Fibroblast of skin of right quadriceps (primary cell): Measurements from ENCODE around the gene CRIM1.

Source experiments
- DNase-seq: peaks from one replicate; pipeline ENCODE4 v3.0.0-alpha.2; 2013

CRIM1 gene

DNA sequence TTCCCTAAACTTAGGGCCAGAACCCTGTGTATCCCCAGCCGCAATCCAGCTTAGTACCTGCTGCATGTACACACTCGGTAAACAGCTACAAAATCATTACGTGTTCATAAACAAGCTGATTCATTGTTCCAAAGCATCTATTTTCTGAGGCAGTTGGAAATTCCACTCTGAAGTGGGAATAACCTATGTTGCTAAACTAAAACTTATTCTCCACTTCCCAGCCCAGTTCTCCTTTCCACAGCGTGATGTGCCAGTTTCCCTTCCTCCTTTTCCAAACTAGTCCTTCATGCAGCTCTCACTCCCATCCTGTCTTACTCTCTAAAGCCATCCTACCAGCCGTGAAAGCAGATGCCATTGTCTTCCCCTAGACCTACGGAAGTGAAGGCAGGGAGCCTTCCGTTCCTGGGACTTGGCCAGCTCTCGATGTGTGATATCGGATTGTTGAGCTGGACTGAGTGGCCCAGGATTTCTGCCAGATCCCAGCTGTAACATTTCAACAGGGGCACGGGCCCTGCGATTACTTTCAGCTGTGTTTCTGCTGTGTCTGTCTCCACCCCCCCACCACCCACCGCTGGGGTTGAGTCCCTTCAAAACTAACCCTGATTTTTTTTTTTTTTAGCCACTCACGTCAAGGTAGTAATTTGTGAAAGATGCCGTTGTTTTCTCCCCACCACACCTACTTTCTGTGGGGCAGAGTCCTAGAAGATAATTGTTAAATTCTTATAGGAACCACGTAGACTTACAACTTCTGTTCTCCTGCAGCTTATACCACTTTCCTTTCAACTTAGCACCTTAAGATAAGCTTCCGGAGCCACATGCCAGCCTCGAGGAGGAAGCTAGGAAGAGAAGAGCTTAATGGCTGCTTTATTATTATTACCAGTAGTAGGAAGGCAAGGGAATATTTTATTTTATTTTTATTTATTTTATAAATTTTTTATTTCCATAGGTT is 100.9 kb downstream of the CRIM1 start:
- DNase-seq: peak; percentile 74

DNA sequence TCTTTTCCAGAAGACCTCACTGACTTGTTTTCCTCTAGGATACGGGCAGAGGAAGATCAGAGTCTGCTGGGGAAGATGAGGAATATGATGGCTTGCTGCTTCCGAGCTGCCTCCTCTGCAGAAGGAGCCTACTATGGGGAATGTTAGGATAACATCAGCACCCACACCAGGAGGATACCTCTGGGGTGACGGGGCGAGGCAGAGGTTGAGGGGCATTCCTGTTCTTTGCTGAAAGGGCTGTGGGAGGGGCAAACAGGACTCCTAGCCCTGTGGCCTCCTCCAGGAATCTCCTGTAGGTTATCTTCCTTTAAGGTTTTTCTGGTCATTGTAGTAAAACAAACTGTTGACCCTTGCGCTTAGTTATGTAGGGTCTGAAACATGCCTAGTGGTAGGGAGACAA is 102.5 kb downstream of the CRIM1 start:
- DNase-seq: no peak

DNA sequence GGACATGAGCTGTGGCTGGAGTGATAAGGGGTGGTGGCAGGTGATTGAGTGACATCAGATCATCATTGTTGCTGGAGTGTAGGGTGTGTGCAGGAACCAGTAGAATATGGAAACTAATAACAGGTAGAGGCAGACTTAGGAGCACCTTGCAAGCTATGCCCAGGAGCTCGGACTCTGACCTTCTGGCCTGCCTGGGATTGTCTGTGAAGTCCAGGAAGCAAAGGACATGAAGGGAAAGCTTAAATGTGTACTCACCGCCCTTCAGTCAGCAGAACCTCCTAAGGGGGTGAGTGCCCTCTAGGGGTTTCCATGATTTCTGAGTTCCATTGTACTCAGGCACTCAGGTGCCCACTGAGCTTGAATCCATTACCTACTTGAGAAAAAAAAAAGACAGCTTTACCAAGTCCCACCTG is 104.2 kb downstream of the CRIM1 start:
- peak; percentile 55 for DNase-seq

DNA sequence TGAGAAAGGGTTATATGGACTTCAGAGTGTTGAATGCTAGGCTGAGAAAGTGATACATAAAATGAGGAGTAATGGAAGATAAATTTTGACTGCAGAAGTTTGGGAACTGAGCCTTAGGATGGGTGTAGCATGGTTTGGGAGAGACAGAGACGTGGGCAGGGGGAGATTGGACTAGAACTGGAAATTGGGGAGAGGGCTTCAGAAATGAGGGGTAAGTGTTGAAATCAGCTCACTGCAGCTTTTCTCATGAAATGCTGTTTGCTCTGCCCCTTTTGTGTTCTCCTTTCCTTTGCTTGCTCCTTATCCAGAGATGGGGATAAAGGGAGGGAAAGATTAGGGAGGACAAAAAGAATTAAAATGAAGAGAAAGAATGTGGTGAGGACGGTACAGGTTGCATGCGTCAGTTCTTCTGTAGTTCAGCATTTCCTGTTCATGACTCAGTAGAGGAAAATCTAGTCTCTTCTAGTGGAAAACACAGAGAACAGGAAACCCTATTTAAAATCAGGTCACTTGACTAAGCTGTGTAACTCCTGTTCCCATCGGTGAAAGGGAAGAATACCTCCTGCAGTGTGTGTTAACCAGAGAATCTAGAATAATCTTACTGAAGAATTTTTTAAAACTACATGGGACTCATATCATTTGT is 105.6 kb downstream of the CRIM1 start:
- peak; percentile 95 for DNase-seq

DNA sequence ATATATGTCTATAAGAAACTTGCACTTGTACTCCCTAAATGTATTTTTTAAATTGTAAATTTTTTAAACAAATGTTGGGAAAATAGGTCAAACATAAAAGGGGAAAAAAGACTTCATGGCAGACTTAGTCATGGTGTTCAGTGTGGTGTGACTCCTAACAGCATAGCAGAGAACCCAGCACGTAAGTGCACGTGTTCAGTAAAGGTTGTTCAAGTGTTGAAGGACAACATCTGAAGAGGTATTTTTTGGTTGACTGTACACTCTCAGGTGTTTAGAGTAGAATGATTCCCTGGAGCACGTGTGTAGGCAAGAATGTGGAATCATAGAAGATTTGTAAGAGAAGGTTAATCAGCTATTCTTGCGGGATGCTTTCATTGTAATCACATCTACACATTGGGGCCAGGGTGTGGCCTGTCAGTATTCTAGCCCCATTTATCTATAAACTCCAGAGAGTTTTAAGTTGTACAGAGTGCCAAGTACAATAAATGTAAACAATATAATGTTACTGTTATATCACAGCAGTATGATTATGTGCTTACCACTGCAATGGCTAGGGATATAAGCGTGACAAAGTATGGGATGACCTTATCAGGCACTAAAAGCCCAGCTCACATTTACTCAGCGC is 106.8 kb downstream of the CRIM1 start:
- DNase-seq: no peak

DNA sequence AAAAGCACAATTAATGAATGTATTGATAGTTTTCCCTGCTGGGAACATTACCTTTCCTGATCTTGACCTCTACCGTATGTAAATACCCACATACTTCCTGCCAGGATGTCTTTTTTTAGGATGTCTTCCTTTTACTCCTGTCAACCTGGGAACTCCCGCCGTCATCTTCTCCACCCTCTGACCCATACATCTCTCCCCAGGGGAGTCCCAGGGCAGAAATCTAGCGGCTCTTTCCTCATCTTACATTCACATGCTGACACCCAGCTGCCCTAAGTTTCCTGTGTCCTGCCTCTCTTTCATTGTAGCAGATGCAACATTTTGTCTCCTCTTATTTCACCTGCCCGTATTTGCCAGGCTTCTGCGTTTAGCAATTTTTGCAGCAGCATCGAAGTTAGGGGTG is 107.8 kb downstream of the CRIM1 start:
- no peak for DNase-seq

DNA sequence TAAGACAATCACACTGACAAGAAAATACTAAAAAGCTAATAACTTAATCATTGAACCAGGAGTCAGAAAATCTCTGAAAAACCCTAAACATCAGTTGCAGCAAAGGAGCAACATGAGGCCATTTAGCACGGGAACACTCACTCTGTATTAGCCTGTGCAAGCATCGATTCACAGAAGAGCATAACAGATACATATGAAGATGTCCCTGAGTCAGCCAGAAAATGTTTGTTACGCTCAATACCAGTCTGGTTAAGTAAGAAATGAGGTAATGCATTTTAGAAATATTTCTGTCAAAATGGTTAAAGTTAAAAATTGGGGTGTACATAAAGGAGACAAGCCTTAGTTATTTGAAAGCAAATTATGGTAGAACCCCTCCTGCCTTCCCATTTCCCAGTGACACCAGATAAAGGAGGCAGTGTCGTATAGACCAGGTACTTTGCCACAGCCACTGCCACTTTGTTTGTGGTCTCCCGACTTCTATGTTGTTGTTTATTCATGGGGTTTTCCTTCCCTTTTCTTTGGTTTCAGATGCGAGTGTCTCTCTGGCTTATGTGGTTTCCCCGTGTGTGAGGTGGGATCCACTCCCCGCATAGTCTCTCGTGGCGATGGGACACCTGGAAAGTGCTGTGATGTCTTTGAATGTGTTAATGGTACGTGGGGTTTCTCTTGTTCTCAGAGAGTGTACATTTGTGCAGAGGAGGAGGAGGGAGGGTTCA is 108.6 kb downstream of the CRIM1 start:
- DNase-seq: peak; percentile 33

DNA sequence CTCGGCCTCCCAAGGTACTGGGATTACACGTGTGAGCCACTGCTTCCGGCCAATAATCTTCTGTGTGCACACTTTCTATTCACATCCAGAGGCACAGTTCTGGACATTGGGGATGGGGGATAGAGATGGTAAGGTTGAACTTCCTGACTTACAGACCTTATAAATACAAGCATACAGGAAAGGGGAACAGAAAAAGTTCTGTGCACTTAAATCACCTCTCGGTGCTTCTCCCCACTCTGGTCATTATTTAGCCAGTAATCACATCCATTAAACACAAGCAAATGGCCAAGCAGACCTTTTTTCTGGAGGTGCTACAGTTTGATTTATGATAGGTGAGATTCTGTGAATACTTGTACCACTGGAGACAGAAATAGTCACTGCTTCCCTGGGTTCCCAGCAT is 110.6 kb downstream of the CRIM1 start:
- no peak for DNase-seq

DNA sequence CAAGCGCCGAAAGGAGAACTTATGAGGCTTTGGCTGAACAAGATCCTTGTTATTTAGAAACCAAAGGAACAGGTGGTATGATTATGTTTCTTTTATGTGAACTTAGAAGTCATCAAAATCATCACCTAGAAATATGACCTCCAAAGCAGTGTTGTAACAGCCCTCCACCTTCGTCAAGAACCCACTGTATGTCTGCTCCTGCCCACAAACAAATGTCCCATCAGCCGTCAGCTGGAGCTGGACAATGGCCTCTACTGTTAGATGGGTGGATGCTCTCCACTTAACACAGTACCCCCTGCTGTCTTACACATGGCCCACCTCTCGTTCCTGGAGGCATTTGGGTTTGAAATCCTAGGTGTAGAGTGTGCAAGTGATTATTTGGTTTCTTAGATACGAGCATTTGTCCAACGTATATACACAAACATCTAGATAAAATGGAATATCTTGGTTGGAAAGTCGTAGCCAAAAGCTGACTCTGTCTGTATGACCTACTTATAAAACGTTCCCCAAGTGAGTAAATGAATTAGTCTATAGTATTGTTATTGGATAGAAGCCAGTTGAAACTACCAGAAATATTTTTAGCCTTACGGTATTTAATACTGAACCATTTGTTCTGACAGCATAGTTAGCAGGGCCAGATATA is 113.0 kb downstream of the CRIM1 start:
- DNase-seq: peak; percentile 79

DNA sequence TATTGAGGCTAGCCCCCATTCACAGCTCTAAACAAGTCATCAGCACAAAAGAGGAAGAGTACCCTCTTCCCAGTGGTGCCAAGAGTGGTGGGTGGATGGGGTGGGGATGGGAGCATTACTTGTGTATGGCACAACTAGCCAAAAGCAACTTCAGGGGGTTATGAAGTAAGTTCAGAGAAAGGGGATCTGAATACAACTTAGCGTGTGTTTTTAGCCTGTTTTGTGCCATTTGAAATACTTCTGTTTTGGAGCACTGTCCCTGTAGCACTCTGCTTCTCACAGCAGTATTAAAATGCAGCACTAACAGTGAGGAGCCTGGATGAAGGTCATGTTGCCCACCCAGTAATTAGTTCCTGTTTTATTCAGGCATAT is 113.5 kb downstream of the CRIM1 start:
- no peak for DNase-seq

DNA sequence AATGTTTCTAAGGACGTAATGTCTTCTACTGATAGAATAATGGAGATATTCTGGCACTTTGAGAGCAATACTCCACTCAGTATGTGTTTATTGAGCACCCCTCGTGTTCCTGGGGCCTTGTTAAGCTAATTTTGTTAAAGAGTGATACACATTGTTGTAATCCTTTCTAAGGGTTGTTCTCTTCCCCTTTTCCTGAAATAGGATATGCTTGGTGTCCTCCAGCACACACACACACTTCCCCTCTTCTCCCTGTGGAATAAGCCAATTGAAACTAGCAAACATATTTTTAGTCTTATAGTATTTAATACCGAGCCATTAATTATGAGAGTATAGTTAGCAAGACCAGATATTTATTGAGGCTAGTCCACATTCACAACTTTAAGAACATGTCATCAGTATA is 114.1 kb downstream of the CRIM1 start:
- no peak for DNase-seq

DNA sequence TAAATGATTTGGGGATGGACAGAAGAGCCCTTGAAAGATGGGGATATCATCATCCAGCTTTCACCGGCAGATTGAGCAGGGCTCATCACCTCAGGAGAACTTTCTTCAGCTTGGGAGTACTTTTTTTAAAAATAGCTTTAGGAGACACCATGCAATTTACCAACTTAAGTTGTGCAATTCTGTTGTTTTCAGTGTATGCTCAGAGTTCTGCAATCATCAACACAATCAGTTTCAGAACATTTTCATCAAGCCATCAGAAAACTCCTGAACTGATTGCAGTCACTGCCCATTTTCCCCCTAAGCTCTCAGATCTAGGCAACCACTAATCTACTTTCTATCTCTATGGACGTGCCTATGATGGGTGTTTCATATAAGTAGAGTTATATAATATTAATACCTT is 117.7 kb downstream of the CRIM1 start:
- DNase-seq: peak; percentile 32

DNA sequence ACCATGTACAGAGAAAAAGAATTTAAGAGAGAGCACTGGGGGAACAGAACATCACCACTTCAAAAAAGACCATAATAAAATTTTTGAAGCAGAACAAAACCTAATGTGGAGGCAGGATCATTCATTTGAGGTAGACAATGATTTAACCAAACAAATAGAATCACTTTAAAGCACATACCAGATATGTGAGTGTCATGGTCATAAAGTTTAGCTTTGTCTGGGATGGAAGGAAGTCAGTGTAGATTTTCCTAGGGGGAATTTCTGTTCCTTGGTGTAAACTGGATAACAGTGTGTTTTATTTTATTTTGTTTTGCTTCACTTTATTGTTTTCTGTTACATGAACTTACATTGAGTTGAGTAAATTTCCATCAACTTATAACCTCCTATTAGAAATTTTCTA is 120.8 kb downstream of the CRIM1 start:
- no peak for DNase-seq

DNA sequence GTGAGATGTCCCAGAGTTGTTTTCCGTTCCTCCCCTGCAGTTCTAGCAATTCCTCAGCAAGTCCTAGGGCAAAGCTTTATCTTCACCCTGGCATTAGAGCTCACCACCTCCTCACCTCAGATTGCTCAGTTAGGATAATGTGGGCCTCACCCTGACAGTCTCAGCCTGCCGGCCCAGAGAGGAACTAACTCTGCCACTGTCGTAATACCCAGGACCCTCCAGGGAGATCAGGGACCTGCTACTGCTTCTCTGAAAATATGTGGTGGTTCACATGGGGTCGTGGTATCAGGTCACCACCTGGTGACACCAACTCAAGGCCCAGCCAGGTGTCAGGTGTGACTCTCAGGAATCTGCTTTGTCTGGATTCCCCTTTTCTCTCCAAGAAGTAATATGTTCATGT is 121.7 kb downstream of the CRIM1 start:
- DNase-seq: no peak

DNA sequence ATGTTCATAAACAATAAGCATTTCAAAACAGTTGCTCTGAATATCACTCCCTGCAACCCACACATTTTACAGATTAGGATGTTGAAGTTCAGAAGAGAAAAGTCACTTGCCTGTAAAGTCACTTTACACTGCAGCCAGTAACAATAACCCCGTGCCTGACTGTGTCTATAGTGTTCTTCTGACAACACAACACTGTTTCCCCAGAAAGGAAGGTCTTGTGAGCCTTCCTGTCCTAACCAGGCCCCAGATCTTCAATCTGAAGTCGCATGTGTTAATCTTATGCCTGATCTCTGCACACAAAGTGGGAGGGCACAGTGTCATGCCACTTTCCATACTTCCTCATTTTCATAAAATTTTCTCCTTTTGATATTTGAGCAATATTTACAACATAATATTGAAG is 122.2 kb downstream of the CRIM1 start:
- no peak for DNase-seq

DNA sequence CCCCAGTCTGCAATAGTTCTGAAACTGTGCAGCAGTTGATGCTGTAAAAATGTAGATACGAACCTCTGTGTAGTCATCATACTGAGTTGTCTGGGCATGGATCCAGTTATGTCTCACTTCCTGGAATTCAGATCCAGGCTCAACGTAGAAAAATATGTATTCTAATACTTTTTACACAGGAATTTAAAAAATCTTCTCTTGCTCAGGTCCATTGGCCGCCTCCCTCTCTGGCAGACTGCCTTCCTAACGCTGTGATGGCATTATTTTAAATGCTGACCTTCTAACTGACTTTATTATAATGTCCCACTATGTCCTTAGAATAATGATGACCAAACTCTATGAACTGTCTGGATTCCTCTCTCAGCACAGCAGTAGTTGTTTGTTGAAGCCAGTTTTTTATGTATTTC is 122.8 kb downstream of the CRIM1 start:
- DNase-seq: peak; percentile 88

DNA sequence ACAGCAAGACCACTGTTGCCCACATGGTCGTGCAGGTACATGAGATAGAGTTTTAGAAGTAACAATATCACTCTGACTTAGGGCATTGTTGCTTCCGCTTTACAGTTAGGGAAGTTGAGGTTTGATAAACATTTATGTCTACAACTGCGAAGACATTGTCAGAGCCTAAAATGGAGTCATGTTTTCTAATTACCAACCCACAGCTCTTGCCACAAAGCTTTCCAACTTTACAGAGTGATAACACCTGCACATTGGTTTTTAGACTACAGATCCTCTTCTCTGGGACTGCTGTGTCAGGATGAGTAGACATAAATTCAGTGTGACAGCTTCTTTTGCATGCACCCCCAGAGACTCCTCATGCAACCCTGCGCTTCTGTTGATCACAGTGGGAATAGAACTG is 123.4 kb downstream of the CRIM1 start:
- no peak for DNase-seq

DNA sequence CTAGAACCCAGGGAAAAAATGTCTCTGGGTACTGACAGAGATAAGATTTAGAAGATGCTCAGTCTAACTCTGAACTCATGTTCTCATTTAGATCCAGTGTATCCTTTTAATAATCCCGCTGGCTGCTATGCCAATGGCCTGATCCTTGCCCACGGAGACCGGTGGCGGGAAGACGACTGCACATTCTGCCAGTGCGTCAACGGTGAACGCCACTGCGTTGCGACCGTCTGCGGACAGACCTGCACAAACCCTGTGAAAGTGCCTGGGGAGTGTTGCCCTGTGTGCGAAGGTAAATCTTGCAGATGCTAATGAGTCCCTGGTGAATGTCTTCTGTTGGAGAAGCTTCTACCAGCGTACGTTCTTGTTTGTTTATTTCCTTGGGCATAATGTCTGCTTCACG is 123.8 kb downstream of the CRIM1 start:
- DNase-seq: no peak

DNA sequence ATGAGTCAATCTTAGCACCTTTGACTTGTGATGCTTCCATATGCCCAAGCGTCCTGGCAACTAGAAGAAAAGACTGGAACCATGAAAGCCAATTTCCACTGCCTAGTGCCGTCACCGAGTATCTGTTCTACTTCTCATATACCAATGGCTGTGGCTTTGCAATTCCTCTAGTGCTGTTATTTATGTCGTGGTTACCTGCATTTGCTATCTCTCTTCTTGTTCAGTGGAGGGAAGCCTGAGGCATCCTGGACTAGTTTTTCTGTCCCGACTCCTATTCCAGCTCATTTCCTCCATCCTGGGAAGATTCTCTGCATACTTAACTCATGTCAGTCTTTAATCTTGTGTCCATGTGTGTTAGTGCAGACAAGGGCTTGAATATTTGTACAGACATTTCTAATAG is 124.5 kb downstream of the CRIM1 start:
- DNase-seq: no peak

DNA sequence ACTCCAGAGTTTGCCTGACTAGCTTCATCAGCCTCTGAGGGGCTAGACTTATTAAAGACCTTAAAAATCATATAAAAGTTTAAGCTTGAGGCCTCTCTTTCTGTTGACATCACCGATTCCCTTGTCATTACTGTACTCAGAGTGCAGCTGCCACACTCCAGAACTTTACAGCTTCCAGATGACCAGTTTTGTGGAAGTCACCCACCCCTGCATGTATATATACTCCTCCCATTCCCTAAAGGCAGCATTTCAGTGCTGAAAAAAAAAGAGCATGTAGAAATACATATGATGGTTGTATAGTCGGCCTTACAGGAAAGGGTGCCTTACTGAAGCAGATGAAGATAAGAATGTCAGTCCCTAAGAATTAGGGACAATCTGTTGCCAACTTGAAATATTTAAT is 125.1 kb downstream of the CRIM1 start:
- peak; percentile 62 for DNase-seq

DNA sequence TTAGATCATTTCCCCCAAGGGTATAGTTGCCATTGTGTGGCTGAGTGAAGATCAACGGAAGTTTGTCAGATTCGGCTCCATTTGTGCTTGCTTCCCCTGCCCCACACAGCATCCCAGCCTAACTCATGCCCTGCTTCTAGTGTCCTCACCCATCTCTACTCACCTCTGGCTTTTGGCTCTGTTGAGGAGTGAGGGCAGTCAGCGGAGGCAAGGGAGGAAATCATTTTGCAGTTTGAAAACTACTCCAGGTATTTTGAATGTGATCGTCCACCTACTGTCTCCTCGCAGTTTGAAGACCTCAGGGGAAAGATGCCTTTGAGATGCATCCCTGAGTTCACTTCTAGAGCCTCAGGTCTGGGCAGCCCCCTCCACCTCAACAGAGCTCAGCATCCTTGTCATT is 126.1 kb downstream of the CRIM1 start:
- DNase-seq: no peak

DNA sequence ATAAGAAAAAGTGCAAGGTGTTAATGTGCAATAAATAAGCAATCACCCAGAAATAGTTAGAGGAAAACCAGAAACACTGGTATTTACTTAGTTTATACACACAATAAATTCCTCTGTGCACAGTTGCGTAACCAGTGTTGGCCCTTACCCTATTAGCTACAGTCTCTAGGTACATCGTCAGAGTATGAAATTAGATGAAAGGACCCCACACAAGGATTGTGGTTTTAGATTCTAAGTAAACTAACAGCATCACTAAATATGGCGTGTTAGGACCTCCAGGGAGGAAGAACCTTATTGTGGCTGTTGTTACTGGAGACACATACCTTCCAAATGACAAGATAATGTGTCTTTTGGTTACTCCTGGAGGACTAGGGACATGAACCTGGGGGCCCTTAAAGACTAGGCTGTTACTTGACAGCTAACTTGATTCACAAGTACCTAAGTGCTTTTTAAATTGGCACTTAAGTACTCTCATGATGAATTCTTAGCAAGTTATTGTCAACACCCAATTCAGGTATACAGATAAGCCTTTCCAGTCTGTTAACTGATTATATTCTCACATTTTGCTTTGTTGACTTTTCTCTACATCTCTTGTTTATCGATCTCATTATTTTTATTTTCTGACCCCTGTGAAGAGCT is 127.1 kb downstream of the CRIM1 start:
- peak; percentile 93 for DNase-seq
